ENCODE measurements around the gene ZNF10.
A peak's percentile ranks its signal among the peaks of the same experiment; 100 is the strongest.

ZNF10 gene

DNA sequence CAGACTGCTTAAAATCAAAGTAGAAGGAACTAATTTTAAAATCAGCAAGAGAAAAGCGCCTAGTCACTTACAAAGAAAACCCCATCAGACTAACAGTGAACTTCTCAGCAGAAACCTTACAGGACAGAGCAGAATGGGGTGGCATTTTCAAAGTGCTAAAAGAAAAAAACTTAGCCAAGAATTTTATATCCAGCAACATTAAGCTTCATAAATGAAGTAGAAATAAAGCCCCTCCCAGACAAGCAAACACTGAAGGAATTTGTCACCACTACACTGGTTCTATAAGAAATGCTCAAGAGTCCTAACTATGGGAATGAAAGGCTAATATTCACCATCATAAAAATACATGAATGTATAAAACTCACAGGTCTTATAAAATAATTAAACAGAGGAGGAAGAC is 44.5 kb downstream of the ZNF10 start:
- Histone ChIP-seq H3K27me3 (replicated peaks; ENCODE audit: control insufficient read depth, insufficient read depth, low read length) (no peaks in the 10 kb centered on the region), H3K4me3 (replicated peaks; ENCODE audit: low read depth, low read length) (no peak overlapping the region), H3K36me3 (ENCODE audit: control insufficient read depth, insufficient read depth, low read length) (no peaks in the 10 kb centered on the region)
- TF ChIP-seq, protein P1, sequence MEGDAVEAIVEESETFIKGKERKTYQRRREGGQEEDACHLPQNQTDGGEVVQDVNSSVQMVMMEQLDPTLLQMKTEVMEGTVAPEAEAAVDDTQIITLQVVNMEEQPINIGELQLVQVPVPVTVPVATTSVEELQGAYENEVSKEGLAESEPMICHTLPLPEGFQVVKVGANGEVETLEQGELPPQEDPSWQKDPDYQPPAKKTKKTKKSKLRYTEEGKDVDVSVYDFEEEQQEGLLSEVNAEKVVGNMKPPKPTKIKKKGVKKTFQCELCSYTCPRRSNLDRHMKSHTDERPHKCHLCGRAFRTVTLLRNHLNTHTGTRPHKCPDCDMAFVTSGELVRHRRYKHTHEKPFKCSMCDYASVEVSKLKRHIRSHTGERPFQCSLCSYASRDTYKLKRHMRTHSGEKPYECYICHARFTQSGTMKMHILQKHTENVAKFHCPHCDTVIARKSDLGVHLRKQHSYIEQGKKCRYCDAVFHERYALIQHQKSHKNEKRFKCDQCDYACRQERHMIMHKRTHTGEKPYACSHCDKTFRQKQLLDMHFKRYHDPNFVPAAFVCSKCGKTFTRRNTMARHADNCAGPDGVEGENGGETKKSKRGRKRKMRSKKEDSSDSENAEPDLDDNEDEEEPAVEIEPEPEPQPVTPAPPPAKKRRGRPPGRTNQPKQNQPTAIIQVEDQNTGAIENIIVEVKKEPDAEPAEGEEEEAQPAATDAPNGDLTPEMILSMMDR (IDR thresholded peaks at IDR 0.05; ENCODE audit: insufficient read depth, low read length, poor library complexity, severe bottlenecking) = no peak
- DNase-seq (ENCODE audit: extremely low read depth, insufficient read length) = no peak

DNA sequence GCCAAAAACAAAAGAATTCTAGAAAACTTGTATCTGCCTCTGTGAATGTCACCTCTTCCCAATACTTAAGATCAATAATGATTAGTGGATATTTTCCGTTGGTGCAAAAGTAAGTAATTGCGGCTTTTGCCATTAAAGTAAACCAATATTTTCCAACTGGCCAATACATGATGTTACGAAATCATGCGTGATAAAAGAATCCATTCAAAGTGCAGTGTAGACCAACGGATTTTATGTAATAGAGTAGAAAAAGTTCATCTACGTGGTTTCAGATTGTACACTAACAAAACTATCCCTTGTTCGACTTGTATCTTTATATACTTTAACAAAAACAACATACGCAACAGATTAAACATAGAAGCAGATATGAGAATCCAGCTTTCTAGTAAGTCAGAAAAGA is 50.2 kb downstream of the ZNF10 start:
- Histone ChIP-seq H3K27me3 (replicated peaks; ENCODE audit: control insufficient read depth, insufficient read depth, low read length) (no peaks in the 10 kb centered on the region), H3K36me3 (ENCODE audit: control insufficient read depth, insufficient read depth, low read length) (peaks cover 11% of the 10 kb centered on the region), H3K4me3 (replicated peaks; ENCODE audit: low read depth, low read length) (no peak overlapping the region)
- TF ChIP-seq, protein P1 (IDR thresholded peaks at IDR 0.05; ENCODE audit: insufficient read depth, low read length, poor library complexity, severe bottlenecking) = no peak
- no peak for DNase-seq (ENCODE audit: extremely low read depth, insufficient read length)

DNA sequence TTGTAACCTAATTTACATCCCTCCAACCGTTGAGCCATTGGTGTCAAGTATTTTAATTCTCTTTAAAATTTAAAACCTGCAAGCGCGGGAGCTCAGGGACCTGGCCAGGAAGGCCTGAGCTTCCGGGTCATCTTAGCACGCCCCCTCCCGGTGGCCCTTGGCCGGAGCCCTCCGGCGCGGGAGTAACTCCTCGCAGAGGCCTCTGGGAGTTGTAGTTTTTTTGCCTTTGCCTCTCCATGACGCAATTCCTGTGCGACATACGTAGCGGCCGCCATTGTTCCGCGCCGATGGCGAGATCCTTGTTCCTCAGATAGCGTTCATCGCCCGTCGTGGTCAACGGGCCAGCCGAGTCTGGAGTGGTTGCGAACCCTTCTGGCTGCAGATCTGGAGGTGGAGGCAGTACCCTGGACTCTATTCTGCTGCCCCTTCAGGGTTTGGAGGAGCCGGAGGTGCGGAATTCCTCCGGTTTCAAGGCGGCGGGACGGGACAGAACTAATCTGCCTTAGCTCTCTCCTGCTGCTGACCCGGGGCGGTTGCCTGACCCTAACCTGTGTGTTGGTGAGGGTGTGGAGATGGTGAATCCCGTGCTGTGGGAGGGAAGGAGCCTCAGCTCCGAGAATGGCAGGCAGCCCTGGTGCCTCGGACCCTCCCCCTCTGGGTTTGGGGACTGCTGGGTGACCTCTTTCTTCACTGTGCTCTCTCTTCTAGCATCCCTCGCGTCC is 51.0 kb downstream of the ZNF10 start, which contains the start of gene ZNF268:
ZNF268 (plus strand) TSS at position 258 of the 722 bp plus-strand sequence. CDS start 503 bp downstream, outside the sequence.
- peaks cover 11% of the 10 kb centered on the region for H3K36me3 ChIP-seq (ENCODE audit: control insufficient read depth, insufficient read depth, low read length)
- H3K27me3 ChIP-seq (replicated peaks; ENCODE audit: control insufficient read depth, insufficient read depth, low read length) = no peaks in the 10 kb centered on the region
- TF ChIP-seq, protein P1 (IDR thresholded peaks at IDR 0.05; ENCODE audit: insufficient read depth, low read length, poor library complexity, severe bottlenecking) = peak; percentile 93
- peak; percentile 93 for DNase-seq (ENCODE audit: extremely low read depth, insufficient read length)
- peak within 1 kb of the TSS; percentile 97 for H3K4me3 ChIP-seq (replicated peaks; ENCODE audit: low read depth, low read length)

DNA sequence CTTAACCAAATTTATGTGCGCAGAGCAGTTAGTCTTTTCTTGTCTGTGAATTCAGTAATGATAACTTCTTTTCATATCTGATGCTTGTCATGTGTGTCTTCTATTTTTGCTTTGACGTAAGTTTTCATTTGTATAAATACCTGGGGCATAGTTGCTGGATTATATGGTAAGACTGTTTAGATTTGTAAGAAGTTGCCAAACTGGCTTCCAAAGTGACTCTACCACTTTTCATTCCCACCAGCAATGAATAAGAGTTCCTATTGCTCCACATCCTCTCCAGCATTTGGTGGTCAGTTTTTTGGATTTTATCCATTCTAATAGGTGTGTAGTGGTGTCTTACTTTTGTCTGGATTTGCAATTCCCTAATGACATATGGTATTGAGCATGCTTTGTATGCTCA is 59.7 kb downstream of the ZNF10 start:
- H3K36me3 ChIP-seq (ENCODE audit: control insufficient read depth, insufficient read depth, low read length) = peaks cover 47% of the 10 kb centered on the region
- no peaks in the 10 kb centered on the region for H3K27me3 ChIP-seq (replicated peaks; ENCODE audit: control insufficient read depth, insufficient read depth, low read length)
- TF ChIP-seq, protein P1 (IDR thresholded peaks at IDR 0.05; ENCODE audit: insufficient read depth, low read length, poor library complexity, severe bottlenecking) = no peak
- no peak overlapping the region for H3K4me3 ChIP-seq (replicated peaks; ENCODE audit: low read depth, low read length)
- no peak for DNase-seq (ENCODE audit: extremely low read depth, insufficient read length)

DNA sequence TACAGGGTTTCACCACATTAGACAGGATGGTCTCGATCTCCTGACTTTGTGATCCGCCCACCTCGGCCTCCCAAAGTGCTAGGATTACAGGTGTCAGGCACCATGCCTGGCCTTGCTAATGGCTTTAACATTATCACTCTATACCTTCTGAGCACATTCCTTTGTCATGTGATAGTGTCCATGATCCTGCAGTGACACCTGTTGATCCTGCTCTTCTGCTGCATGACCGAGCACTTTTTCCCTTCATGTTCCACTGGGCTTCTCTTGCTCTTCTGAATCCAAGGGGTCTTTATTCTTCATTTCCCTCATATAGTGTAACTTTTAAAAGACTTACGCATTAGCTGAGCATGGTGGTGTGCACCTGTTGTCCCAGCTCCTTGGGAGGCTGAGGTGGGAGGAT is 62.4 kb downstream of the ZNF10 start:
- no peak overlapping the region for H3K4me3 ChIP-seq (replicated peaks; ENCODE audit: low read depth, low read length)
- TF ChIP-seq, protein P1 (IDR thresholded peaks at IDR 0.05; ENCODE audit: insufficient read depth, low read length, poor library complexity, severe bottlenecking) = no peak
- no peaks in the 10 kb centered on the region for H3K27me3 ChIP-seq (replicated peaks; ENCODE audit: control insufficient read depth, insufficient read depth, low read length)
- peaks cover 40% of the 10 kb centered on the region for H3K36me3 ChIP-seq (ENCODE audit: control insufficient read depth, insufficient read depth, low read length)
- no peak for DNase-seq (ENCODE audit: extremely low read depth, insufficient read length)
